ENCODE results near the gene CISD3.

CISD3 gene

DNA sequence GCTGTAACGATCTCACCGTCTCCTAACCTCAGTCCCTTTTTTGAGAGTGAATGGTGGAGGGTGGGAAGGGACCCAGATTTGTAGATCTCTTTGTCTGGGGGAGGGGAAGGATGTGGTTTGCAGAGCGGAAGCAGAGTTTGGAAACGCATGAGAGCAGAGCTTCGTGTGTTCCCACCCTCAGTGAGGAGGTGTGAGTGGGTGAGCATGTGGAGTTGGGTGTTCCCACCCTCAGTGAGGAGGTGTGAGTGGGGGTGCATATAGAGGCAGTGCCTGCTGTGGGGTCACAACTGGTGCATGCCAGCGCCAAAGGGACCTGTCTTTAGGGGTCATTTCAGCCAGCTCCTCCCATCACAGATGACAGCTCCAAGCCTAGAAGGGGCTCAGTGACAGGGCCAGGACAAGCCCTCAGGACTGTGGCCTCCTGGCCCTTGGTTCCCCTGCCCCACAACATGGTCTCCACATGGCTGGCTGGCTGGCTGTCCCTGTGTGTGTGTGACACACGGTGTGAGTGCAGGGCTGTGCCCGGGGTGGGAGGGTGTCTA lies 1.8 kb upstream of the CISD3 start:
- DNase-seq (ENCODE audit: low read depth): no peak

DNA sequence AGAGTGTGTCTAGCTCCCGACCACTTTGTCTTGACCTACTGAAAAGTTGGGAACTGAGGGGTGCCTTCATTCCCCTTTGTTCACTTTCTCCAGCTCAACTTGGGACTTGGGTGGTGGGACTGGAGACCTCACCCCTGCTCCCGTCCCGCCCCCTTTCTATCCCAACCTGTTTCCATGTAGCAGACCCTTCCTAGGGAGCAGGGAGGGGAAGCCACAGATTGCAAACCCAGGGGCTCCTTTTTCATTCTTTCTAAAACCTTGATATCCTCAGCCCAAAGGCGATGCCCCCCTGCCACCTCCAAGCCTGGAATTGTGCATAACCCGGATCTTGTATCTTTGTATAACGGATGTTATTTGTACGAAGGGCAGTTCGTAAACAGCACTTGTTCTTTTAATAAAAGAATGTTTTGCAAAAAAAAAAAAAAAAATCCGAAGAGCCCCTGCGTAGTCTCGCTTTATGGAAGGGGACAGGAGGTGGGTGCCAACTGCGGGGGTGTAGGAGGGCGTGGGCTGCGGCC lies 714 bp upstream of the CISD3 start:
- DNase-seq (ENCODE audit: low read depth): no peak

DNA sequence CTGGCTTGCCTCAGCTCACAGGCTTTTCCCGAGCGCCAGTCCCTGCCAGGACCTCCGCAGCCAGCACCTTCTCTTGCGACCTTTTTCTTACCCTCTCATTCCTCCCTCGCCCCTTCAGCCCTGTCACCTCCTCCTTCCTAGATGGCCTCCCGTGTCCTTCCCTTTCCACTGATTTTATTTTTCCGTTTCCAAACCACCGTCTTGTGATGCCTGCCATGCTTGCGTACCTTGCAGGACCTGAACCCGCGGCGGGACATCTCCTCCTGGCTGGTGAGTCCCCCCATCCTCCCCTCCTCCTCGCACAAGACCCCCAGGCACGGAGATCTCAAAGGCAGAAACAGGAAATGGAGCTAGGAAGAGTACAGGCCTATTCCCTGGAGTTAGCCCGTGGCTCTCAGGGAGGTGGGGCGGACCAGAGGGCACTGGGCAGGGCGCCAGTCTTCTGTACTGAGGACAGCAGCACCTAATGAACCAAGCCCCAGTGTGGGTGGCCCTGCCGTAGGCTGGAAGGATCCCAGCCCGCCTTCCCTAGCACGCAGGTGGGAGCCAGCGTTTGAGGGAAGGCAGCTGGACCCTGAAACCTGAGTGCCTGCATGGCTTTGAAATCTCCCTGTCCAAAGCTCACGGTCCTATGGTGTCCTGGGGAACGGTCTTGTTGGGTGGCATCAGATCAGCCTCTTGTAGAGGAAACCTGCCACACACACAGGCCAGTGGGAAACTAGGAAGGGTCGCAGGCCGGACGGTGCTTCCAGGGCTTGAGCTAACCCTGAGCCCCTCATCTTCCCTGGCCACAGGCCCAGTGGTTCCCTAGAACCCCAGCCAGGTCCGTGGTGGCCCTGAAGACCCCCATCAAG lies 612 bp downstream of the CISD3 start:
- DNase-seq (ENCODE audit: low read depth): no peak

DNA sequence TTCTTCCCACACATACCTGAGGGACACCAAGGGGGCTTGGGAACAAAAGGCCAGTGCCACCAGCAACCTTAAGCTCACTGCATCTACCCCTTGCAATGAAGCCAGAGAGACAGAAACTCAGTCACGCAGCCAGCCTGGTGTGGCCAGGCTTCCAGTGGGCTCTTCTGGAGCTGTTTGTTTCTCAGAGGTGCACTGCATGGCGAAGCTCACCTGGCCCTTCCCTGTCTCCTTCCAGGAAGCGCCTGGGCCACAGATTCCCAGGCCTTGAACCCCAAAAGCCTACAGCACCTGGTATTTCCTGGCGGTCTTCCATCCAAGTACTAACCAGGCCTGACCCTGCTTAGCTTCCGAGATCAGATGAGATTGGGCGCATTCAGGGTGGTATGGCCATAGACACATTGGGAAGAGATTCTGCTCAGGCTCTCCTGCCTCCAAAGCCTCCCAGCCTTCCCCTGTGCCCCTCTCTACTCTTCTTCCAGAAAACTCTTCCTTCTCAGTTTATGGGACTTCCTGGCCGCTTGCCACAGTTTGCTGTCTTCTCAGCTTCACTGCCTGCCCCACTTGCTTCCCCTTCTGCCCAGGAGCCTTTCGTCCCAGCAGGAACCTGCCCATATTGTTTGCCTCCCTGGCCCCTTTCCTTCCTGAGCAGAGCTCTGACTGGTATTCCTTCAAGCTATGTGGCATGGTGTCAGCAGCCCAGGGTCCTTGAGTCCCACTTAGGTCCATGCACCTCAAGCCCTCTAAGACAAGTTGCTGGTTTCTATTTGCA lies 1.6 kb downstream of the CISD3 start:
- no peak for DNase-seq (ENCODE audit: low read depth)

DNA sequence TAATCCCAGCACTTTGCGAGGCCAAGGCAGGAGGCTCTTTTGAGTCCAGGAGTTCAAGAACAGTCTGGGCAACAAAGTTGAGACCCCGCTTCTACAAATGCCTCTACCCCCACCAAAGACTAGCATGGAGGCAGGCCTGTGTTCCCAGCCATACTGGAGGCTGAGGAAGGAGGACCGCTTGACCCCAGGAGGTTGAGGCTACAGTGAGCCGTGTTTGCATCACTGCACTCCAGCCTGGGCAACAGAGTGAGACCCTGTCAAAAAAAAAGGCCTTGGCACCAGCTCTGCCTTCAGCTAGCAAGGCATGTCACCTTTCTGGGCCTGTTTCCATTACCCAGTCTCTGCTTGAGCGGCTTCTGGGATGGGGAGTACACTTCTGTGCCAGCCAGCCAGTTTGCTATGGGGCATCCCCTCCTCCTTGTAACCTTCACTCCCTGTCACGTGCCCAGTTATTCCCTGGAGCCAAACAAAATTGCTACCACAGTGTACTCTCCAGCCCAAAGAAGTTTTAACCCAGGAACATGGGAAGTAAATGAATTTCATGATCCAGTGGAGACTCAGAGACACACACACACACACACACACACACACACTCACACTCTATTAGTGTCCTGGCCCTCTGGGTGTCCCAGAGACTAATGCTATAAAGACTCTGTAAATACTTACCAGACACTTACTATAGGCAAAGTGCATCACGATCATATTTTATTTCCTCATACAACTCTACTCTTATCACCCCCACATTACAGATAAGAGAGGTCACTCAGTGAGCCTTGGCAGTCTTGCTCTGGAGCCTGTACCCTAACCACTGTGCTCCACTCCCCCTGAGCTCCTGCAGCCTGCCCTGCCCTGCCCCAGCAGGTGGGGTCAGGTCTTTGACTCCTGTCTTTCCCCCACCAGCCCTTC lies 2.5 kb downstream of the CISD3 start:
- DNase-seq (ENCODE audit: low read depth): no peak

DNA sequence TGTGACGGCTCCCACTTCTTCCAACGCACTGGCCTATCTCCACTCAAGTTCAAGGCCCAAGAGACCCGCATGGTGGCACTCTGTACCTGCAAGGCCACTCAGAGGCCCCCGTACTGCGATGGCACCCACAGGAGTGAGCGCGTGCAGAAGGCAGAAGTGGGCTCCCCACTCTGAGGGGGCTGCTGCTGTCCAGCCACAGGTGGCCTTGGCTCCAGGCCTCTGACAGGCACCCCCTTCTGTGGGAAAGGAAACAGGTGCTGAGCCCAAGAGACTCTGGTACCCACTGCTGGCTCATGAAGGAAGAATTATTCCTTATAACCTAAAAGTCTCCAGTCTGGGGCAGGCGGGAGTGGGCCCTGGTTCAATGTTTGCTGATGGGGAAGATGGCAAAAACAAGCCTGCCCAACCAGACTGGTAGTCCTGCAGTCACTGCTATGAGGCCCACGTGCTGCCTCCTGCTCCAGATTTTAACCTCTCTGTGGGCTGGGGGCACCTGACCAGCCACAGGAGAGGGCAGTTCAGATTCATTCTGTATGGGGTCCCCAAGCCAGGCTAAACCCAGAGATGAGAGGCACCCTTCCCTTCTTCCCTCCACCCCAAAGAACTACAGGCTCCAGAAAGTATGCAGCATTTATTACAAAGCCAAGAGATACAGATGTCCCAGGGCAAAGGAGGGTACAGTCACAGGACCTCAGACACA lies 3.3 kb downstream of the CISD3 start:
- no peak for DNase-seq (ENCODE audit: low read depth)

DNA sequence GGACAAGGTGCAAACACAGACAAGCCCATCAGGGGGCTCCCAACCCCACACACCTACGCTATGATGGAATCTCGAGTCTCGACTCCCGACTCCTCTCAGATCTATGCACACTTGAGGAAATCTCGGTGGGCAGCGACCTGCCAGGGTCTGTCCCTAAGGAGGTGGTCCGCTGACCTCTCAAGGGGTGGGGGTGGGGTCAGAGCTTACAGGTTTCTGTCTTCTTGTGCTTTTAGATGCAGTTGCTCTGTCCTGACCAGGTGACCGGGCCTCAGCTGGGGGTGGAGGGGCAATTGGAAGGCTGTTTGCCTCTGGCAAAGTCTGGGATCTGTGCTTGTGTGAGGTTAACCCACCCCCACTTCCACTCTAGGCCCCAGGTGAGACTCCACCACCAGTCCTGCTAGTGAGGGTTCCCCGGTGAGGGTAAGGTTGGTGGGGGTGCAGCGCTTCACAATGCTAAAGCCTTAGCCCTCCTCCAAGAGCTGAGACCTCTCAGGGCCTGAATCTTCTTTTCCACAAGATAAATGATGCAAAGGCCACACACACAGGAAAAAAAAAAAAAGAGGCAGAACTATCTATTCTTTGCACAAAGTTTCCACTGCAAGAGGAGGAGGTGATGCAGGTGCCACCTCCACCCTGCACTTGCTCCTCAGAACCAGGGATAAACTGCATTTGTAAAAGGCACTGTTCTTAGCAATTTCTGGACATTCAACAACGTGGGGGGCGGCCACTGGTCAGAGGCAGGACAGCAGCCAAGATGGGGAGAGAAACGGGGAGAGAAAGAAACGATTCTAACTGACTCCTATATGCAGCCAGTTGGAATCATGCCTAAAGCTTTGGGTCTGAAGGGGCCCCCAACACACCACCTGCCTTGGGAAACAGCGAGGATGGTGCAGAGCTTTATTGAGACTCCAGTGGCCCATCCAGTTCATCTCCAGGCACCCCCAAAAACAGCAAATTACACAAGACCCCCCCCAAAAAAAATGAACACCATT lies 4.1 kb downstream of the CISD3 start:
- DNase-seq (ENCODE audit: low read depth): no peak

DNA sequence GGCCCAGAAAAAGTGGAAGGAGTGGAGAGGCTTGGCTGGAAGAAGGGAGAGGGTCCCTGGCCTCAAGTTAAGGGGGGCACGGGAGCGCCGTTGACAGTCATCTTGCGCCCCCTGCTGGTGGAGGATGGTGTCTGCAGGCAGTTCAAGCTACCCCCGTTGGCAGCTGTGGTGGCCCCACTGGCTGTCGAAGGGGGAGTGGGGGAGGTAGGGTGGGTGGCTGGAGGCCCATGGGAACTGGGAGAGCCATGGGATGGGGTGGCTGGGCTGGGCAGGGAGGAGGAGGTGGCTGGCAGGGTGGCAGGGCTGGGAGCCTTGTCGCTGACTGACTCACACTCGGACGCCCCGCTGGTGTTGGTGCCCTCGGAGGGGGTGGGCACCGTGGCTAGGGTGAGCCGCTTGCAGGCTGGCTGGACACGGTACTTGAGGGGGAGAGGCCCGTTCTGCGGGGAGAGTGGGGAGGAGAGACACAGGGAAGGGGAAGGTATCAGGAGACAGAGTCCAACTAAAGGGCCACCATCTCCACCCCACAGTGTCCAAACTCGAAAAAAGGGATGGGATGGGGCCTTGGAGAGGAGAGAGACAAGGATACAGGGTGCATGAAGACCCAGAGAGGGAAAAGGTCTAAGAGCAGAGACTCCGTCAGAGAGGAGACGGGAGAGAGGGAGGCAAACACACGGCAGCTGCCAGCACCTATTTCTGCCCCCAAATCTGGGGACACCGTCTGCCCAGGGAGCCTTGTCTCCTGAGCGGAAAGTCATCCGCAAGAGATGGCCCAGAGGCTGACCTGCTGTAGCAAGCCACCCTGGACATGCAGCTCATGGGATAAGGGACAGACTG lies 5.2 kb downstream of the CISD3 start:
- DNase-seq (ENCODE audit: low read depth): peak; percentile 71

DNA sequence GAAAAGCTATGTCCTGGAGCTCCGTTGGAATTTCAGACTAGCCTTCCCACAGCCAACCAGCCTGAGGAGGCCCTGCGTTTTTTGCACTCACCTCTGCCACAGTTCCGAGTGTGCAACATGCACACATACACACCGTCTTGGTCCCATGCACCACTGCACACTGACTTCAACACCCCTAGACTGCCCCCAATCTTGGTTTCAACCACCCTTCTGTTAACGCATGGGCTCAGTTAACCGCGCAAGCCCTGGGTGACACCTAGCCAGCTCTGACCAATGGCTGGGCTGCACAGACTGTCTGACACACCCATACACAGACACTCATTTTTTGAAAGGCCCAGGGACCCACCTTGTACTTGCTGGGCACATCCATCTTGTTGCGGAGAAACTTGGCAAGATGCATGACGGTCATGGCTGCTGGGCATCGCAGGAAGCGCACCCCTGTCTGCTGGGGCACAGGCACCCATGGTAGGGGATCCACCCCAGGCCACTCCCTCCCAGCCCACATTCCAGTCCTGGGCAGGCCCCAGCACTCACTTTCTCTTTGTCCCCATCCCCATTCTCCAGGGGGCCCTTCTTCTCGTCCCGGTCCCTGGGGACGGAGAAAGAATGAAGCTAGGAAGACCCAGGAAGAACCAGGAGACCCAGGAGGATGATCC lies 8.0 kb downstream of the CISD3 start:
- DNase-seq (ENCODE audit: low read depth): no peak

DNA sequence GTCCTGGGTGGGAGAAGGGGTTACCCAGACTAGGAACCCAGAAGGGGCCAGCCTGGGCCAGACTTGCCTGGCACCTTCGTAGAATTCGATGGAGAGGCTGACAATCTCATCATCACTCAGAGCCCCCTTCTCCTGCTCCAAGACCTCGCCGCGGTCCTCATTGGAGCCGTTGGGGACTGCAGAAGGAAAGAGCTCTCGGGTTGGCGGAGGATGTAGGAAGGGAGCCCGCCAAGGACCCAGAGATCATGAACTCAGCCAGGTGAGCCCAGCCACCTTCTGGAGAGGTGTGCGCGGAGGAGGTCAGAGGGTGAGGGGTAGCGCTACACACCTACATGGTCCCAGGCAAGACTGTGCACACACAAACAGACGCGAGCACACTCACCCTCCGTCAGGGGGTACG lies 8.5 kb downstream of the CISD3 start:
- no peak for DNase-seq (ENCODE audit: low read depth)

DNA sequence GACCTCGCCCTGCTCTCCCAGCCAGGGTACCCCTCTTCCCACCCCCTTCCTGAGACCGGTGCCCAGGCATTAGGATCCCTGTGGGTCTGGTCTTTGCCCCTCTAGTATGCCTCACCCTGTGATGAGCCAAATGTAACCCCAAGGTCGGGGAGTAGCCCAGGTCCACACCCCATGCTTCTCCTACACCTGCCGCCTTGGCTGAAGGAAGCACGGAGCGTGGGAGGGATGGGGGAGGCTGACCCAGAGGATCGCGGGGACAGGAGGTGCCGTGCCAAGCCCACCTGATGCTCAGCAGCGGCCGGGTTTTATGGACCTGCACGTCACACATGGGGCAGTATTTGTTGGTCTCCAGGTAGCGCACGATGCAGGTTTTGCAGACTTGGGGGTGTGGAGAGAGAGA lies 9.2 kb downstream of the CISD3 start:
- no peak for DNase-seq (ENCODE audit: low read depth)

DNA sequence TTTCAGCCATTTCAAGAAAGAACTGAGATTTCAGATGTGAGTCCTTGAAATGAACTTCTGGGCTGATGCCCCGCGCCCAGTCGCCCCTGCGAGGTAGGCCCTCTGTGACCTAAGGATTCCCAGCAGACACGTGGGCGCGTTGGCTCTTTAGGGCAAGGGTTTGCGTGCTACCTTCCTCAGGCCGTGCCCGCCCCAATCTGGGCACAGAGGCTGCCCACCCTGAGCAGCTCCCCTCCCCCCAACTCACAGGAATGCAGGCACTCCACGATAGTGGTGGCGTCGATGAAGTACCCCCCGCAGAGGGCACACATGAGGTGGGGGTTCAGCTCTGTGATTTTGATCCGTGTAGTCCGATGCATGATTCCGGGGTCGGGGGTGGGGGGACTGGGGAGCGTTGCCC lies 9.9 kb downstream of the CISD3 start:
- no peak for DNase-seq (ENCODE audit: low read depth)

DNA sequence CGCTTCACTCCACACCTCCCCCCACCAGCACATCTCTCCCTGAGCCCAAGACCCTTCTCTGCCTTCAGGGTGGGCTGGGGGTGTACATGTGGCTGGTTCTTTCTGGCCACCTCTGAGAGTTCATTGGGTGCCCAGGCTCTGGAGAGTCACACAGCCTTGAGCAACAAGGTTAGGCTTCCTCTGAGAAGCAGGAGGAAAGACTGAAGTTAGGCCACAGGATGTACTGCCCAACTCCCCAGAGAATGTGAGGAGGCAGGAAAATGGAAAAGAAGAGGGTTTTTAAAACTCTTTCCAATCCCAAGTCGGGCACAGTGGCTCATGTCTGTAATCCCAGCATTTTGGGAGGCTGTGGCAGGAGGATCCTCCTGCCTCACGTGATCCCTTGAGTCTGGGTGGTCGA lies 10.7 kb downstream of the CISD3 start:
- DNase-seq (ENCODE audit: low read depth): no peak

DNA sequence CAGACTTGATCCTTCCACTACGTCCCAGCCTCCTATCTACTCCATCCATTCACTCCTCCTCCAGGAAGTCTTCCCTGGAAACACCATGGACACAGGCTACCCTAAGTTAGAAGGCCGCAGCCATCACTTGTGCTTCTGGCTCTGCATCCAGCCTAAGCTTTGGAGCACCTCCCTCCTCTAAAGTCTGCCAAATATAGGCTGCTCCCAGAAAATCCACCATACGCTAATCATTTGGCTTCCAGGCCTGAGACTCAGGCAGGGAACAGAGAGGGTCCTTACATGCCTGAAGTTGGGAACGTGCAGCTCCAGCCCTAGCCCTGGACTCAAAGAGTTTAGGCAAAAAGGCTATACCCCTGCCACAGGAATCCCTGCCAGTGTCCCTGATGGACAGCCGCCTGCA lies 11.3 kb downstream of the CISD3 start:
- DNase-seq (ENCODE audit: low read depth): no peak

DNA sequence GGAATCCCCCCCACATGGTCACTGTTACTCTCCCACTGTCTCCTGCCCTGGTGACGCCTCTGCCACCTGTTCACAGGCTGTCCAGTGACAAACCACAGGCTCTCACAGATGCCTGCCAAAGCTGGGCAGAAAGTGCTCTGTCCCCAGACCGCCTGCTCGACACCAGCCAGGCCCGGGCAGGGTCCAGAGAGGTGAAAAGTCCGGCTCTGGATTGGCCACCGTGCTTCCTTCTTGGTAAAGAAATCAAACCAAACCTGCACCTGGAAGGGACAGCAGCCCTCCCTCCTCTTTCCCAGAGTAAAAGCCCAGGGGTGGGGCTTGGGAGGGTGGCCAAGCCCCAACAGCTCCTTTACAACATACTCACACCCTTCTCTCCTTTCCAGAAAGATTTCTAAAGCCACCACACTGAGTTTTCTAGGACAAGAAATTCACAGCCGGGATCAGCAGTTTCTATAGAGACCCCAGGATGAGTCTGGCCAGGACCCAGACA lies 11.8 kb downstream of the CISD3 start:
- no peak for DNase-seq (ENCODE audit: low read depth)

DNA sequence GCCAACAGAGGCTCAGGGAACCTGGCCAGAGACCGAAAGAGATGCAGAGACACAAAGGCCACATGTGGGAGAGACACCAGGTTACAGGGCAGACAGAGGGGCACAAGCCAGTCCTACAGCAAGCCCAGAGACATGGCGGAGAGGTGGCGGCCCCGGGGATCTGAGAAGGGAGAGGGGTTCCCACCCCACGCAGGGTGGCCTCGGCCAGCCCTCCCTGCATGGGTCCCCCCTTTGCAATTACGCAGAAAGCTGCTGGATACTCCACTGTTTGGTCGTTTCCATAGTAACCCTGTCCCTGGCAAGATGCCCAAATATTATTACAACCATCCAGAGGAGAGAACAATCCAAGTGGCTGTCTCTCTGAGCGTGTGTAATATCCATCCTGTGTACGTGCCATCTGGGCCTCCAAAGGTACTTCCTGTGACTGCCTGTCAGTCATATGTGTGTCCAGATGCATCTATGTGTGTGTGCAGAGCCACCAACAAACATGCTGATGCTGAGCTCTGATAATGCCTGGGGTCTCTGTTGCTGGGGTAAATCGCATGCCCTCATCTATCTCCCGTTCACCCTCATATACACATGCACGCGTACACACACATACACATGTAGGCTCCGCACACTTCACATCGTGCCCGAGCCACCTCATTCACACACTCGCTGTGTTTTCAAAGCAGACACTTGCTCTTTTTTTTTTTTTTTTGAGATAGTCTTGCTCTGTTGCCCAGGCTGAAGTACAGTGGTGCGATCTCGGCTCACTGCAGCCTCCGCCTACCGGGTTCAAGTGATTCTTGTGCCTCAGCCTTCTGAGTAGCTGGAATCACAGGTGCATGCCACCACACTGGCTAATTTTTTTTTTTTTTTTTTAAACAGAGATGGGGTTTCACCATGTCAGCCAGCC lies 12.5 kb downstream of the CISD3 start:
- no peak for DNase-seq (ENCODE audit: low read depth)

DNA sequence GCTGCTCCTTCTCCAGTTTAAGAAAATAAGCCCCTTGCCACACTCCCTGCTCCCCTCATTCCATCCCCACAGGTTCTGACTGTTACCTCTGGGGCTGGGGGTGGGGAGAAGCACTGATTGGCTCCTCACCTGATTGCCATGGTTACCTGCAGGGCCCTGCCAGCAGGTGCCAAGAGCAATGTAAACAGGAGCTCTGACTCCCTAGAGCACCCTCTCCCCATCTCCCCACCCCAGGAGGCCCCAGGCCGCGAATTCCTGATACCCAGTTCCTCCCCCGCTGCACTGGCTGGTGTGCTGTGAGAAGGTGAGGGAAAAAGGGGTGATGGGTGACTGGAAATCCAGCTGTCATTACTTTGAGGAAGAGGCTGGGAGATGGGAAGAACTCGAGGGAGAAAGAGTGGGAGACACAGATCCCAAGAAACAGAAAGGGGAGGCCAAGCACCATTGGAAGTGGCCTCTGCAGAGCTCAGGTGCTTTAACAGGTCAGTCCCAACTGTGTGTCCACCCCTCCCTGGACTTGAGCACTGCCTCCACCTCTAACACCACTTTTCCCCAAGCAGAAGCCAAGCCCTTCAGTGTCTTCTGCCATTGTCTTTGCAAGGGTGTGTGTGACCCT lies 13.5 kb downstream of the CISD3 start:
- no peak for DNase-seq (ENCODE audit: low read depth)
